ENCODE results near the gene CPEB1.

The CPEB1 gene

GRCh38 chr15:82532991-82533481 lies 114.1 kb downstream of the CPEB1 start:
- no peak for TF ChIP-seq CEBPB (IDR thresholded peaks at IDR 0.05)
- no peak for TF ChIP-seq TCF12 (IDR thresholded peaks at IDR 0.05; ENCODE audit: low read depth)
- no peak for TF ChIP-seq TEAD4 (IDR thresholded peaks at IDR 0.05)
- no peak for TF ChIP-seq CREB1 (IDR thresholded peaks at IDR 0.05; ENCODE audit: low read depth)
- TF ChIP-seq TAF1 (IDR thresholded peaks at IDR 0.05; ENCODE audit: low read depth): no peak
- TF ChIP-seq REST (IDR thresholded peaks at IDR 0.05; ENCODE audit: low read depth): no peak
- TF ChIP-seq USF1 (IDR thresholded peaks at IDR 0.05): no peak
- no peak for TF ChIP-seq MAX (IDR thresholded peaks at IDR 0.05)
- no peak for TF ChIP-seq EP300 (IDR thresholded peaks at IDR 0.05; ENCODE audit: borderline replicate concordance)
- TF ChIP-seq NFIC (IDR thresholded peaks at IDR 0.05): no peak
- TF ChIP-seq YY1 (IDR thresholded peaks at IDR 0.05; ENCODE audit: low read depth): no peak
- no peak for TF ChIP-seq RAD21 (IDR thresholded peaks at IDR 0.05; ENCODE audit: low read depth)
- no peak for TF ChIP-seq ZBTB7A (IDR thresholded peaks at IDR 0.05; ENCODE audit: low read depth)
- no peak for TF ChIP-seq FOXM1 (IDR thresholded peaks at IDR 0.05; ENCODE audit: borderline replicate concordance, low read depth)
- TF ChIP-seq EGR1 (IDR thresholded peaks at IDR 0.05): no peak

GRCh38 chr15:82532383-82532990 lies 114.7 kb downstream of the CPEB1 start:
- TF ChIP-seq MAX (IDR thresholded peaks at IDR 0.05): no peak
- TF ChIP-seq YY1 (IDR thresholded peaks at IDR 0.05; ENCODE audit: low read depth): no peak
- TF ChIP-seq CREB1 (IDR thresholded peaks at IDR 0.05; ENCODE audit: low read depth): no peak
- no peak for TF ChIP-seq EP300 (IDR thresholded peaks at IDR 0.05; ENCODE audit: borderline replicate concordance)
- no peak for TF ChIP-seq EGR1 (IDR thresholded peaks at IDR 0.05)
- no peak for TF ChIP-seq TCF12 (IDR thresholded peaks at IDR 0.05; ENCODE audit: low read depth)
- TF ChIP-seq TEAD4 (IDR thresholded peaks at IDR 0.05): no peak
- no peak for TF ChIP-seq RAD21 (IDR thresholded peaks at IDR 0.05; ENCODE audit: low read depth)
- TF ChIP-seq CEBPB (IDR thresholded peaks at IDR 0.05): no peak
- TF ChIP-seq TAF1 (IDR thresholded peaks at IDR 0.05; ENCODE audit: low read depth): no peak
- no peak for TF ChIP-seq USF1 (IDR thresholded peaks at IDR 0.05)
- no peak for TF ChIP-seq FOXM1 (IDR thresholded peaks at IDR 0.05; ENCODE audit: borderline replicate concordance, low read depth)
- TF ChIP-seq REST (IDR thresholded peaks at IDR 0.05; ENCODE audit: low read depth): no peak
- TF ChIP-seq NFIC (IDR thresholded peaks at IDR 0.05): no peak
- no peak for TF ChIP-seq ZBTB7A (IDR thresholded peaks at IDR 0.05; ENCODE audit: low read depth)

GRCh38 chr15:82531496-82532382 lies 115.4 kb downstream of the CPEB1 start:
- TF ChIP-seq USF1 (IDR thresholded peaks at IDR 0.05): no peak
- no peak for TF ChIP-seq CEBPB (IDR thresholded peaks at IDR 0.05)
- no peak for TF ChIP-seq TAF1 (IDR thresholded peaks at IDR 0.05; ENCODE audit: low read depth)
- no peak for TF ChIP-seq EP300 (IDR thresholded peaks at IDR 0.05; ENCODE audit: borderline replicate concordance)
- no peak for TF ChIP-seq YY1 (IDR thresholded peaks at IDR 0.05; ENCODE audit: low read depth)
- TF ChIP-seq TCF12 (IDR thresholded peaks at IDR 0.05; ENCODE audit: low read depth): no peak
- TF ChIP-seq ZBTB7A (IDR thresholded peaks at IDR 0.05; ENCODE audit: low read depth): no peak
- no peak for TF ChIP-seq RAD21 (IDR thresholded peaks at IDR 0.05; ENCODE audit: low read depth)

- no peak for TF ChIP-seq ZBTB7A (IDR thresholded peaks at IDR 0.05; ENCODE audit: low read depth)
- no peak for TF ChIP-seq REST (IDR thresholded peaks at IDR 0.05; ENCODE audit: low read depth)
- no peak for TF ChIP-seq EP300 (IDR thresholded peaks at IDR 0.05; ENCODE audit: borderline replicate concordance)
- no peak for TF ChIP-seq CEBPB (IDR thresholded peaks at IDR 0.05)
- no peak for TF ChIP-seq FOXM1 (IDR thresholded peaks at IDR 0.05; ENCODE audit: borderline replicate concordance, low read depth)
- TF ChIP-seq USF1 (IDR thresholded peaks at IDR 0.05): no peak
- TF ChIP-seq EGR1 (IDR thresholded peaks at IDR 0.05): no peak
- peak; percentile 50 for TF ChIP-seq RAD21 (IDR thresholded peaks at IDR 0.05; ENCODE audit: low read depth)
- TF ChIP-seq YY1 (IDR thresholded peaks at IDR 0.05; ENCODE audit: low read depth): peak; percentile 35; the same call in 1 of the 2 replicates
- TF ChIP-seq TEAD4 (IDR thresholded peaks at IDR 0.05): no peak
- no peak for TF ChIP-seq CREB1 (IDR thresholded peaks at IDR 0.05; ENCODE audit: low read depth)
These were observed 116.4 kb downstream of the CPEB1 start for GRCh38 chr15:82530606-82531379.
